Cardiac muscle cell (in vitro differentiated cells and primary cell): ENCODE measurements around the gene FAM193B. TPM values are rescaled to one million over a fixed set of nuclear protein-coding genes. Genes with fewer than 3 reads are reported as not detected.

Source experiments
- DNase-seq, 2 donors: peaks; one replicate each; pipeline versions ENCODE4 v3.0.0 to v3.0.0-alpha.2; 2010 to 2017; ENCODE audit warnings: low read depth in 1 of 2, low spot score in 1 of 2
- H3K27ac ChIP-seq: fragments of 200-600 bp; sonication (generic); 2 replicates; pipeline ENCODE4 v1.5.1; 2016
- H3K27me3 ChIP-seq: fragments of 200-600 bp; sonication (generic); 2 replicates; pipeline ENCODE4 v1.6.0; 2016; ENCODE audit warnings: control low read depth
- H3K36me3 ChIP-seq: fragments of 200-600 bp; sonication (generic); 2 replicates; pipeline ENCODE4 v1.5.1; 2016; ENCODE audit warnings: control low read depth
- H3K4me1 ChIP-seq: fragments of 200-600 bp; sonication (generic); 2 replicates; pipeline ENCODE4 v1.8.1; 2017; ENCODE audit warnings: low read depth, mild to moderate bottlenecking, mixed run types
- H3K4me3 ChIP-seq: fragments of 200-600 bp; sonication (generic); 2 replicates; pipeline ENCODE4 v1.5.1; 2016; ENCODE audit warnings: mild to moderate bottlenecking
- H3K9me3 ChIP-seq: fragments of 200-600 bp; sonication (generic); 2 replicates; pipeline ENCODE4 v1.5.1; 2017; ENCODE audit warnings: low read depth, mild to moderate bottlenecking, control low read depth
- polyA plus RNA-seq: library from polyadenylated mRNA; unstranded; fragments of >200 nt; fragmentation: Nextera tagmentation; extraction: Ambion mirVana; gene quantifications from 2 replicates; pipeline ENCODE4 v1.2.1, GENCODE V29; 2016
- total RNA-seq: library from RNA; depleted of rRNA; stranded (reverse); fragments of >200 nt; gene quantifications from 2 replicates; pipeline ENCODE4 v1.2.3, GENCODE V29; 2016
- TF ChIP-seq, protein P1 (sequence below): IDR thresholded peaks from 2 replicates; pipeline ENCODE4 v1.5.1; 2012; ENCODE audit warnings: low read depth, mild to moderate bottlenecking, low read length

The FAM193B gene
- total and polyA plus RNA-seq, 2 experiments from 2014 or later = 67.4 to 80.9 TPM

DNA sequence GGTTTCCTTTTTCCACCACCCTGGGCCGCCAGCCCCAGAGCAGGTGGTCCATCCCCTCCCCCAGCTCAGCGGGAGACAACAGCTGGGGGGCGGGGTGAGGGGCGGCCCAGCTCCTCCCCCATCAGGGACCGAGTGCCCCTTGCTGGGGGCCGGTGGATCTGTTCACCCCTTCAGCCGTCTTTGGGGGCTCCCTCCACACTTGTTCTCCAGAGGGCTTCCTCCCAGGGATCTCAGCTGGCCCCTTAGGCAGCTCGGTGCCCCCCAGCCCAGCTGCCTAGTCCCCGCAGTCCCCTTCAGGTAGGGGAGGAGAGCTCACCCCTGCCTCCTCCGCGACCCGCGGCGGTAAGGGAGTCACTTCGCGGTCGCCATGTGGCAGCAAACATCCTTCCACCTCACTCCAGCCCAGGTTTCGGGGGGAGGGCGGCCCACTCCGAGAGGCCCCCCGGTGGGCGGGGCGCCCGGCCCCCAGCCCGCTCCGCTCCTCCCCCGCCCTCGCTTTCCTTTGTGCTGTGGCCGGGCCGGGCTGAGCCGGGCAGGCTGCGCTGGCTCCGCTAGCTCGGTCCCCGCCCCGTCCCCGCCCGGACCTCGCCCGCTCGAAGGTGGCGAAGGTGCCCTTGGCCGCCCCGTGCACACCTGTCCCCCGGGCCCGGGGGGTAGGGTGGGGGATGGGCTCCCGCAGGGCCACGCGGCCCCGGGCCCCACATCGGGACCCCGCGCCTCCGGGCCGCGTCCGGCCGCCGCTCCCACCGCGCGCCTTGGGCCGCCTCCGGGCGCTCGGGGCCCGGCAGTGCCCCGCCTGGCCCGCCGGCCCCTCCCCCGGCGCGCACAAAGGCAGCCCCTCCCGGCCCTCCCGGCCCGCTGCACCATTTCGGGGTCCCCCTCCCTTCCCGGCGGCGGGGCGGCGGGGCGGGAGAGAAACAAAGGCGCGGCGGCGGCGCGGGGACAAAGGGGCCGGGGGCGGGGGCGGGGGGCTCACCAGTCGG, 81.6 kb downstream of the FAM193B start:
- DNase-seq = peak in 1 of 2 donors; percentile 78
- Histone ChIP-seq H3K36me3 (peaks cover 3% of the 10 kb centered on the region), H3K9me3 (no peaks in the 10 kb centered on the region), H3K27me3 (no peaks in the 10 kb centered on the region), H3K4me1 (peaks cover 9% of the 10 kb centered on the region), H3K27ac (peak overlapping the region; percentile 98), H3K4me3 (peak overlapping the region; percentile 100)
- TF ChIP-seq, protein P1, sequence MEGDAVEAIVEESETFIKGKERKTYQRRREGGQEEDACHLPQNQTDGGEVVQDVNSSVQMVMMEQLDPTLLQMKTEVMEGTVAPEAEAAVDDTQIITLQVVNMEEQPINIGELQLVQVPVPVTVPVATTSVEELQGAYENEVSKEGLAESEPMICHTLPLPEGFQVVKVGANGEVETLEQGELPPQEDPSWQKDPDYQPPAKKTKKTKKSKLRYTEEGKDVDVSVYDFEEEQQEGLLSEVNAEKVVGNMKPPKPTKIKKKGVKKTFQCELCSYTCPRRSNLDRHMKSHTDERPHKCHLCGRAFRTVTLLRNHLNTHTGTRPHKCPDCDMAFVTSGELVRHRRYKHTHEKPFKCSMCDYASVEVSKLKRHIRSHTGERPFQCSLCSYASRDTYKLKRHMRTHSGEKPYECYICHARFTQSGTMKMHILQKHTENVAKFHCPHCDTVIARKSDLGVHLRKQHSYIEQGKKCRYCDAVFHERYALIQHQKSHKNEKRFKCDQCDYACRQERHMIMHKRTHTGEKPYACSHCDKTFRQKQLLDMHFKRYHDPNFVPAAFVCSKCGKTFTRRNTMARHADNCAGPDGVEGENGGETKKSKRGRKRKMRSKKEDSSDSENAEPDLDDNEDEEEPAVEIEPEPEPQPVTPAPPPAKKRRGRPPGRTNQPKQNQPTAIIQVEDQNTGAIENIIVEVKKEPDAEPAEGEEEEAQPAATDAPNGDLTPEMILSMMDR = no peak

DNA sequence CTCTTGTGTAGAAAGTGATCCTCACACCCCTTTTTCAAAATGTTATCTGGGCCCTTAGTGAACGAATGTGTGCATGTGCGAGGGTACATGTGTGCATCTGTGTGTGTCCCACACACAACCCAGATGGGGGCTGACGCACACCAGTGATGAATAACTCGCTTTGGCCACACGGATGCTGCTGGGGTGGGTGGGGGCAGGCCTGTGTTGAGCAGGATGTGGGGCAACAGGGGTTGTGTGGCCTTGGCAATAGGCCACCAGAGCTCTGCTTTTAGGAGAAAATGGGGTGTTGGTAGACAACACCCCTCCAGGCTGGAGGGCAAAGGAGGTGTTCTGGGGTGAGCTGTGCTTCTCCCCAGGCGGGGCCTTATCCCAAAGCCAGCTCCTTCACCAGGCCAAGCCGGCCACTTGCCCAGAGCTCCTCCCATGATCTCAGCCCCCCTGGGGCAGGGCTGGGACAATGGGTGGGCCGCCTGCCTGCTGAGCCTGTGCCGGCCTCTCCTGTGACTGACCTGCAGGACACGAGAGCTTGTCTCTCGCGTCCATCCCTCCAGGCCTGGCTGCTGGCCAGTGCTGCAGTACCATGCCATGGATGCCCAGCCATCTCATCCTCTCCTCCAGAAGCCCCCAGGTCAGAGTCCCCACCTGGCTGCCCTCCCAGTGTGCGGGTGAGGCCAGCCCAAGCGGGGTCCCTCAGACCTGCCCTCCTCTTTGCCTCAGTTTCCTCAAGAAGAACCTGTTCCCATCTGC, 82.6 kb downstream of the FAM193B start:
- Histone ChIP-seq H3K4me3 (peak overlapping the region; percentile 100), H3K27ac (no peak overlapping the region), H3K4me1 (peaks cover 9% of the 10 kb centered on the region), H3K27me3 (no peaks in the 10 kb centered on the region), H3K9me3 (no peaks in the 10 kb centered on the region), H3K36me3 (peaks cover 13% of the 10 kb centered on the region)
- peak in 1 of 2 donors; percentile 52 for DNase-seq
- TF ChIP-seq, protein P1 = no peak

DNA sequence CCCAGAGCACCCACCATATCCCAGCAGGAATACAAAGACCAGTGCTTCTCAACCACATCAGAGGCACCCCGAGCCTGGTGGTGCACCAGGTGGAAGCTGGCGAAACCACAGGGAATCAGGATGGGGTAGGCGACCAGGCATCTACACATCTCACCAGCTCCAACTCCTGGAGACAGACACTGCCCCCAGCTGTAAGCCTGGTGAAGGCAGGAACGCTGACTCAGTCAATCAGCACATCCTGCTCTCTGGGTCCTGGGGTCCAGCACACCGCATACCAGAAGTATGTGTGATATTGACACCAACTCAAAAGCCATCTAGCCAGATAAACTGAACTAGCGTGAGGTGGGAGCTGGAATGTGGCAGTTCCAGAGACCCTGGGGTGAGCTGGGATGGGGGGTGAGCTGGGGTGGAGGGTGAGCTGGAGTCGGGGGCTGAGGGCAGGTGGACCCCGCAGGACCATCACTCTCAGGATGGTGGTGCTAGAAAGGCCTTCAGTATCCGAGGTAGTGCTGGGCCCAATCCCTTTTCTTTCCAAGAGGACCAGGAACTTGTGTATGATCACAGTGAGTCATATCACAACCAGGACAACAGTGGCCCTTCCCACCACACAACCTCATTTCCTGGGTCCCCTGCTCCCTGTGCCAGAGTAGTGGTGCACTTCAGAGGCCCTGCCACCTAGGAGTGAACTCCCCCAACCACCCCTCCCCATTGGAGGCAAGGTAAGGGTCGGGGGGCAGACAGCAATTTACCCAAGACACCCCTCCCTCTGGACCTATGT, 83.4 kb downstream of the FAM193B start:
- Histone ChIP-seq H3K27me3 (no peaks in the 10 kb centered on the region), H3K27ac (no peak overlapping the region), H3K4me3 (no peak overlapping the region), H3K9me3 (no peaks in the 10 kb centered on the region), H3K4me1 (peaks cover 9% of the 10 kb centered on the region), H3K36me3 (peaks cover 21% of the 10 kb centered on the region)
- DNase-seq = no peak
- TF ChIP-seq, protein P1 = no peak

Other genes with a start within 250 kb of the FAM193B start
- 15.2 and 112 TPM in 2 replicates for gene MXD3, start 242.7 kb downstream of the FAM193B start, total RNA-seq
- 7.3 and 50.5 TPM in 2 replicates for gene MXD3, start 242.7 kb downstream of the FAM193B start, polyA plus RNA-seq
- gene LMAN2, start 202.9 kb downstream of the FAM193B start, total RNA-seq = 163 and 198 TPM in 2 replicates
- 213 and 261 TPM in 2 replicates for gene LMAN2, start 202.9 kb downstream of the FAM193B start, polyA plus RNA-seq
- gene RGS14, start 196.6 kb downstream of the FAM193B start, total RNA-seq = 68.1 and 139 TPM in 2 replicates
- 33.6 and 76.5 TPM in 2 replicates for gene RGS14, start 196.6 kb downstream of the FAM193B start, polyA plus RNA-seq
- not detected in 2 replicates for gene SLC34A1, start 170.1 kb downstream of the FAM193B start, total RNA-seq
- gene SLC34A1, start 170.1 kb downstream of the FAM193B start, polyA plus RNA-seq = not detected in 2 replicates
- not detected in 2 replicates for gene PFN3, start 153.9 kb downstream of the FAM193B start, total RNA-seq
- not detected in 2 replicates for gene PFN3, start 153.9 kb downstream of the FAM193B start, polyA plus RNA-seq
- gene F12, start 145.0 kb downstream of the FAM193B start, total RNA-seq = 3.4 and 4.6 TPM in 2 replicates
- gene F12, start 145.0 kb downstream of the FAM193B start, polyA plus RNA-seq = 5.0 and 13.6 TPM in 2 replicates
- 43.7 and 62.1 TPM in 2 replicates for gene GRK6, start 127.9 kb downstream of the FAM193B start, total RNA-seq
- gene GRK6, start 127.9 kb downstream of the FAM193B start, polyA plus RNA-seq = 39.6 and 62.0 TPM in 2 replicates
- gene PRR7, start 107.7 kb downstream of the FAM193B start, total RNA-seq = 26.4 and 29.0 TPM in 2 replicates
- 27.1 and 29.2 TPM in 2 replicates for gene PRR7, start 107.7 kb downstream of the FAM193B start, polyA plus RNA-seq
- 258 and 295 TPM in 2 replicates for gene DBN1, start 80.9 kb downstream of the FAM193B start, total RNA-seq
- gene DBN1, start 80.9 kb downstream of the FAM193B start, polyA plus RNA-seq = 147 and 185 TPM in 2 replicates
- gene PDLIM7, start 57.0 kb downstream of the FAM193B start, total RNA-seq = 165 and 255 TPM in 2 replicates
- 328 and 537 TPM in 2 replicates for gene PDLIM7, start 57.0 kb downstream of the FAM193B start, polyA plus RNA-seq
- 2.4 and 6.0 TPM in 2 replicates for gene DOK3, start 44.7 kb downstream of the FAM193B start, total RNA-seq
- 0.95 and 3.7 TPM in 2 replicates for gene DOK3, start 44.7 kb downstream of the FAM193B start, polyA plus RNA-seq
- 183 and 223 TPM in 2 replicates for gene DDX41, start 37.6 kb downstream of the FAM193B start, total RNA-seq
- gene DDX41, start 37.6 kb downstream of the FAM193B start, polyA plus RNA-seq = 107 and 109 TPM in 2 replicates
- gene TMED9, start 37.6 kb upstream of the FAM193B start, total RNA-seq = 146 and 176 TPM in 2 replicates
- 228 and 317 TPM in 2 replicates for gene TMED9, start 37.6 kb upstream of the FAM193B start, polyA plus RNA-seq
- 29.0 and 44.3 TPM in 2 replicates for gene B4GALT7, start 45.6 kb upstream of the FAM193B start, total RNA-seq
- gene B4GALT7, start 45.6 kb upstream of the FAM193B start, polyA plus RNA-seq = 31.6 and 42.3 TPM in 2 replicates
- 3.7 and 12.6 TPM in 2 replicates for gene FAM153A, start 228.3 kb upstream of the FAM193B start, total RNA-seq
- gene FAM153A, start 228.3 kb upstream of the FAM193B start, polyA plus RNA-seq = 6.6 and 12.2 TPM in 2 replicates